Activated gamma-delta T cell treated with anti-CD3 and anti-CD28 coated beads, Interleukin-2, amount 50 U/mL, for 16 hours (primary cell): ENCODE results near the gene ATM.
"Not testable (repeated sequence)": the region's sequence is repeated elsewhere in the genome, so short reads cannot be mapped to it uniquely, and the experiment has no call there.

Experiments used
- DNase-seq: peaks from one replicate; pipeline ENCODE4 v3.0.0-alpha.2; 2020; ENCODE audit warnings: low read depth

ATM gene

GRCh38 chr11:108369064-108369463 lies 146.2 kb downstream of the ATM start:
- DNase-seq = no peak

GRCh38 chr11:108370315-108370714 lies 147.4 kb downstream of the ATM start:
- no peak for DNase-seq

- no peak for DNase-seq
Measured at GRCh38 chr11:108370990-108371389, 148.1 kb downstream of the ATM start.

- not testable (repeated sequence) for DNase-seq
Measured at GRCh38 chr11:108373505-108373904, 150.6 kb downstream of the ATM start.

- DNase-seq = no peak
Measured at GRCh38 chr11:108388576-108388975, 165.7 kb downstream of the ATM start.

- DNase-seq = no peak
Measured at GRCh38 chr11:108392353-108392752, 169.5 kb downstream of the ATM start.

GRCh38 chr11:108393046-108393445 lies 170.2 kb downstream of the ATM start:
- DNase-seq = no peak

- DNase-seq = no peak
Measured at GRCh38 chr11:108394744-108395284, 171.9 kb downstream of the ATM start.

- not testable (repeated sequence) for DNase-seq
Measured at GRCh38 chr11:108396672-108397071, 173.8 kb downstream of the ATM start.

GRCh38 chr11:108398439-108398838 lies 175.6 kb downstream of the ATM start:
- no peak for DNase-seq

- no peak for DNase-seq
Measured at GRCh38 chr11:108402241-108402640, 179.4 kb downstream of the ATM start.

- DNase-seq = no peak
Measured at GRCh38 chr11:108403052-108403451, 180.2 kb downstream of the ATM start.

- no peak for DNase-seq
Measured at GRCh38 chr11:108405706-108406105, 182.8 kb downstream of the ATM start.

- DNase-seq = no peak
Measured at GRCh38 chr11:108414958-108415357, 192.1 kb downstream of the ATM start.

GRCh38 chr11:108417551-108417950 lies 194.7 kb downstream of the ATM start:
- DNase-seq = not testable (repeated sequence)
